ENCODE results near the gene ZFYVE28. TPM values are rescaled to one million over a fixed set of nuclear protein-coding genes. Genes with fewer than 3 reads are reported as not detected.

Gene ZFYVE28
- total and polyA plus RNA-seq, 2 of the 8 experiments (the other 6 are each of a cell fraction or from before 2014, with no cell fraction given), result 1.7 to 4.9 TPM

- Histone ChIP-seq H2BK12ac (ENCODE audit: low read depth, low read length) (peak overlapping the region; percentile 65; the same call in 1 of the 2 replicates), H3K56ac (replicated peaks; ENCODE audit: insufficient read length, low read depth, low read length) (no peak overlapping the region), H2BK5ac (ENCODE audit: low read depth, low read length) (peak overlapping the region; percentile 41; the same call in 1 of the 2 replicates), H2BK15ac (ENCODE audit: low read length) (no peak overlapping the region), H4K91ac (replicated peaks; ENCODE audit: insufficient read length, low read length) (no peak overlapping the region), H4K8ac (ENCODE audit: extremely low read depth, insufficient read depth, low read length) (no peak overlapping the region), H4K5ac (ENCODE audit: insufficient read length, low read depth, low read length) (no peak overlapping the region), H3K79me2 (ENCODE audit: control insufficient read depth in 1 of 2, insufficient read depth in 2 of 2, low read length in 2 of 2) (no peaks in the 10 kb centered on the region), H3K14ac (ENCODE audit: insufficient read length) (no peak overlapping the region), H3K27ac (ENCODE audit: low read depth, low read length) (no peak overlapping the region), H2BK120ac (replicated peaks; ENCODE audit: low read depth, low read length) (no peak overlapping the region), H3K79me1 (ENCODE audit: low read depth, low read length) (no peaks in the 10 kb centered on the region), H3K9me3 (ENCODE audit: insufficient read depth in 2 of 2, low read depth in 1 of 2, low read length in 1 of 2) (no peaks in the 10 kb centered on the region), H2BK20ac (ENCODE audit: low read length) (no peak overlapping the region), H3K4me2 (ENCODE audit: insufficient read depth in 1 of 2, low read depth in 2 of 2, low read length in 2 of 2) (no peak overlapping the region), H3K23ac (ENCODE audit: insufficient read length) (no peak overlapping the region), H3K9ac (replicated peaks in 1 of 4; ENCODE audit: extremely low read depth in 1 of 4, low read depth in 3 of 4, low read length in 3 of 4) (no peak overlapping the region), H2AFZ (ENCODE audit: low read length) (no peak overlapping the region), H3K4ac (replicated peaks; ENCODE audit: insufficient read length, low read depth, low read length) (no peak overlapping the region), H4K20me1 (replicated peaks in 1 of 2; ENCODE audit: control insufficient read depth in 1 of 2, insufficient read depth in 2 of 2, low read length in 2 of 2) (no peaks in the 10 kb centered on the region), H3K18ac (ENCODE audit: extremely low read depth, low read length) (peak overlapping the region; percentile 11; the same call in 1 of the 2 replicates), H3K4me3 (ENCODE audit: extremely low read depth in 1 of 4, insufficient read depth in 2 of 4, low read depth in 3 of 4, low read length in 4 of 4) (no peak overlapping the region), H3K27me3 (replicated peaks in 1 of 4; ENCODE audit: control insufficient read depth in 3 of 4, extremely low read depth in 1 of 4, insufficient read depth in 3 of 4, low read length in 3 of 4) (peaks cover 12 to 27% (median 23%) of the 10 kb centered on the region in 4 experiments), H2AK5ac (ENCODE audit: low read depth, low read length) (no peak overlapping the region), H3K4me1 (replicated peaks in 1 of 4; ENCODE audit: control insufficient read depth in 3 of 4, insufficient read depth in 4 of 4, low read length in 3 of 4) (peaks cover 0 to 17% (median 9%) of the 10 kb centered on the region in 4 experiments; a peak in 6 of 7 replicates), H3K36me3 (ENCODE audit: control insufficient read depth in 2 of 4, insufficient read depth in 4 of 4, low read length in 3 of 4) (no peaks in the 10 kb centered on the region), H3K23me2 (ENCODE audit: low read depth, low read length) (peaks cover 5% of the 10 kb centered on the region; the same call in 1 of the 2 replicates)
- CTCF ChIA-PET (ENCODE audit: partially characterized antibody), result interaction anchor here (0.7 to 2.8 kb wide), 6 partner anchors 13 to 203 kb away, joined by 3 to 20 read pairs (median 8); no protein-coding TSS in a partner anchor
- POLR2A ChIA-PET (ENCODE audit: partially characterized antibody), result no interaction called here
- 85% methylated on average over 4 of the region's 4 CpGs; no CpG with 5 or more reads in 1 of the 2 experiments for WGBS, 2 experiments (ENCODE audit: extremely low coverage in 1 of 2, insufficient coverage in 1 of 2, insufficient read length in 1 of 2, insufficient replicate concordance in 2 of 2, low coverage in 1 of 2, low lambda C conversion rate in 2 of 2, missing lambda C conversion rate in 1 of 2)
- FAIRE-seq, result no peak
- no peak for DNase-seq (ENCODE audit: low read depth in 1 of 2, low spot score in 2 of 2)
- TF ChIP-seq RBBP5 (IDR thresholded peaks at IDR 0.05; ENCODE audit: borderline replicate concordance, low read depth, low read length) (no peak), USF2 (IDR thresholded peaks at IDR 0.05; ENCODE audit: low read length) (no peak), MAX (IDR thresholded peaks at IDR 0.05) (no peak), NANOG (IDR thresholded peaks at IDR 0.05; ENCODE audit: insufficient read depth, low read depth, low read length, poor library complexity, severe bottlenecking) (no peak), JUND (IDR thresholded peaks at IDR 0.05; ENCODE audit: low read length) (no peak), TAF7 (optimal IDR thresholded peaks at IDR 0.05; ENCODE audit: borderline replicate concordance, low read depth, low read length) (no peak), SIRT6 (IDR thresholded peaks at IDR 0.05; ENCODE audit: low read length) (no peak), ATF3 (IDR thresholded peaks at IDR 0.05; ENCODE audit: insufficient read depth, low read depth, low read length) (no peak), BACH1 (IDR thresholded peaks at IDR 0.05; ENCODE audit: low read length) (no peak), POLR2A (IDR thresholded peaks at IDR 0.05; ENCODE audit: control extremely low read depth in 1 of 2, low read depth in 2 of 2, low read length in 2 of 2) (no peak), KDM1A (IDR thresholded peaks at IDR 0.05; ENCODE audit: borderline replicate concordance, low read length) (no peak), SP4 (IDR thresholded peaks at IDR 0.05; ENCODE audit: low read length) (no peak), EZH2 (IDR thresholded peaks at IDR 0.05; ENCODE audit: low read depth, low read length, severe bottlenecking) (no peak)
Measured at GRCh38 chr4:2423066-2423465, 4.6 kb upstream of the ZFYVE28 start.

Measured in H1 (cell line).